ENCODE data around the gene RPS16.
A peak's percentile ranks its signal among the peaks of the same experiment; 100 is the strongest.
"Not testable (repeated sequence)": the region's sequence is repeated elsewhere in the genome, so short reads cannot be mapped to it uniquely, and the experiment has no call there.

The RPS16 gene

DNA sequence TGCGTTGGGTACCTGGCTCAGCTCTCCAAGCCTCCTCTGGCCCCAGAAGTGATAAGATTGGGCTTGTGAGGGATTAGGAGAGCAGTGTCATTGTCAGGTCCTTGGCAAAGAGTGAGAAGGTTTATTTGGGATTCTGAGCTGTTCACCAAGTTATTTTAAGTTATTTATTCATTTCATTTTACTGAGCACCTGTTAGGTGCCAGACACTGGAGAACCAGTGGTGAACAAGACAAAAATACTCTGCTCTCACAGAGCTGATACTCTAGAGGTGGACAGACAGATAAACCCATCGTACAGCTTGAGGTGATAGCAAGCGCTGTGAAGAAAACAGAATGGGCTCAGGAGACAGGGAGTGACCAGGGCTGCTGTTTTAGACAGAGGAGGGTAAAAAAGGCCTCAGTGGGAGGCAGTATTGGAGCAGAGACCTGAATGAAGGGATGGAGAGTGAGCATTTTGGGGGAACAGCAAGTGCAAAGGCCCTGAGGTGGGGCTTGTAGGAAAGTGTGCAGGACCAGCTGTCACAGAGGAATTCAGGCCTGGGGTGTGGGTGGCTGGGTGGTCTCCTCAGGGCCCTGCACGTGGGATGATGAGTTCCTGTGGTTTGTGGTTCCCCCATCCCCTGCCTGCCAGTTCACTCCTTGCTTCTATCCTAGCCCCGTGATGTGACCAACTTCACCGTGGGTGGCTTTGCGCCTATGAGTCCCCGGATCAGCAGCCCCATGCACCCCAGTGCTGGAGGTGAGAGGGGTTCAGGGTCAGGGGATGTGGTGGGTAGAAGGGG lies 36.2 kb upstream of the RPS16 start:
- peaks cover 84% of the 10 kb centered on the region for H3K36me3 ChIP-seq (ENCODE audit: control insufficient read depth, insufficient read depth, low read length)
- H3K4me1 ChIP-seq (ENCODE audit: control insufficient read depth, insufficient read depth, low read length): no peaks in the 10 kb centered on the region
- H3K27me3 ChIP-seq (ENCODE audit: control insufficient read depth, insufficient read depth, low read length): no peaks in the 10 kb centered on the region
- H3K9ac ChIP-seq (ENCODE audit: low read depth, low read length): no peak overlapping the region
- H3K4me3 ChIP-seq (ENCODE audit: low read depth, low read length): no peak overlapping the region
- no peaks in the 10 kb centered on the region for H3K9me3 ChIP-seq (ENCODE audit: control insufficient read depth, insufficient read depth, low read length)

DNA sequence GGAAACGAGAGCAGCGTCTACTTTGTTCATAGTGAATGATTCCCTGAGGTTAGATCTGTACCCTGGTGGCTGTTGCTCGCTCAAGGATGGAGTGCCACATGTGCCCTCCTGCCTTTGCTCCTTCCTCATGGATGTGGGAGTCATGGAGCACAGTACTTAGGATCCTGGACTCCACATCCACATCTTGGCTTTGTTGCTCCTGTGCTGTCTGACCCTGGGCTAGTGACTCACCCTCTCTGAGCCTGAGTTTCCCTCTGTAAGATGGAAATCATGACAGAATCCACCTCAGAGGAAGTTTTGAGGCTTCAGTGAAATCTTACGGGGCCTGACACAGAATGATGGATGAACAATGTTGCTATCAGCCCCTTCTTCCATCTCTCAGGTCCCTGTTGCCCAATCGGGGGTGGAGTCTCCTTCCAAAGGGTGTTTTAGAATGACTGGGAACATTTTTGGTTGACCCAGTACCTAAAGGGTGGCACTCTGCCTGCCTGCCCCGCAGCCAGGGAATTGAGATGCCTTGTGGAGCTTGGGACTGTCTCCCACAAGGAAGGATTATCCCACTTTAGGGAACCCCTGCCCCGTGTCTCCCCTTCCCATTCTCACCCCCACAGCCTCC lies 35.1 kb upstream of the RPS16 start:
- Histone ChIP-seq H3K36me3 (ENCODE audit: control insufficient read depth, insufficient read depth, low read length) (peaks cover 89% of the 10 kb centered on the region), H3K4me3 (ENCODE audit: low read depth, low read length) (no peak overlapping the region), H3K4me1 (ENCODE audit: control insufficient read depth, insufficient read depth, low read length) (no peaks in the 10 kb centered on the region), H3K9me3 (ENCODE audit: control insufficient read depth, insufficient read depth, low read length) (no peaks in the 10 kb centered on the region), H3K9ac (ENCODE audit: low read depth, low read length) (no peak overlapping the region), H3K27me3 (ENCODE audit: control insufficient read depth, insufficient read depth, low read length) (no peaks in the 10 kb centered on the region)

DNA sequence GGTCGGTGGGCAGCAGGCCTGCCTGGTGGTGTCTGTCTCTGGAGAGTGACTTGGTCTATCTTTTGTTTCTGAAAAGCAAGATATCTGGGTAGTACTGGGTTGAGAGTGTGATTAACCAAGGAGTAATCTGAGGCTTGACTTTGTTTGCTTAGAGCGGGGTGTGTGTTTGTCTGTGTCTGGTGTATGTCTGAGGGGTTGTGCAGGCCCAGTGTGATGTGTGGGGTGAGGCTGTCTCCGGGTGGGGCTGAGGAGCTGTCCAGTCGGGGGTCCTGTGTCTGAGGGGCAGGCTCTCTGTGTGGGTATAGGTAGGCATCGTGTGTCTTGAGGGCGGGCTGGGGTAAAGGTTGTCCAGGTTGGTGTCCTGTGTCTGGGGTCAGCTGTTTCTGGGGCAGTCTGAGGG lies 33.8 kb upstream of the RPS16 start:
- Histone ChIP-seq H3K36me3 (ENCODE audit: control insufficient read depth, insufficient read depth, low read length) (peaks cover 84% of the 10 kb centered on the region), H3K4me1 (ENCODE audit: control insufficient read depth, insufficient read depth, low read length) (no peaks in the 10 kb centered on the region), H3K4me3 (ENCODE audit: low read depth, low read length) (no peak overlapping the region), H3K9ac (ENCODE audit: low read depth, low read length) (no peak overlapping the region), H3K9me3 (ENCODE audit: control insufficient read depth, insufficient read depth, low read length) (no peaks in the 10 kb centered on the region), H3K27me3 (ENCODE audit: control insufficient read depth, insufficient read depth, low read length) (no peaks in the 10 kb centered on the region)

DNA sequence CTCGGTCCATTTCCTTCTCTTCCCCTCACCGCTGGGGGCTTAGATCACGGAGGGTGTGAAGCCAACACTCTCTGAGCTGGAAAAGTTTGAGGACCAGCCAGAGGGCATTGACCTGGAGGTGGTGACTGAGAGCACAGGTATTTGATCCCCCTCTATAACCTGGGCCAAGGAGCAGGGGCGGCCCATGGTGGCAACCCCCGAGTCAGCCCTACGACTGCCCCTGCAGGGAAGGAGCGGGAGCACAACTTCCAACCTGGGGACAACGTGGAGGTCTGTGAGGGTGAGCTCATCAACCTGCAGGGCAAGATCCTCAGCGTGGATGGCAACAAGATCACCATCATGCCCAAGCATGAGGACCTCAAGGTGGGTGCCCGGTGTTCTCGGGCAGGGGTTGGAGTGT lies 33.3 kb upstream of the RPS16 start:
- Histone ChIP-seq H3K9ac (ENCODE audit: low read depth, low read length) (no peak overlapping the region), H3K36me3 (ENCODE audit: control insufficient read depth, insufficient read depth, low read length) (peaks cover 80% of the 10 kb centered on the region), H3K4me1 (ENCODE audit: control insufficient read depth, insufficient read depth, low read length) (no peaks in the 10 kb centered on the region), H3K9me3 (ENCODE audit: control insufficient read depth, insufficient read depth, low read length) (no peaks in the 10 kb centered on the region), H3K27me3 (ENCODE audit: control insufficient read depth, insufficient read depth, low read length) (no peaks in the 10 kb centered on the region), H3K4me3 (ENCODE audit: low read depth, low read length) (no peak overlapping the region)

- H3K27me3 ChIP-seq (ENCODE audit: control insufficient read depth, insufficient read depth, low read length): no peaks in the 10 kb centered on the region
- no peak overlapping the region for H3K4me3 ChIP-seq (ENCODE audit: low read depth, low read length)
- H3K36me3 ChIP-seq (ENCODE audit: control insufficient read depth, insufficient read depth, low read length): peaks cover 69% of the 10 kb centered on the region
- no peak overlapping the region for H3K9ac ChIP-seq (ENCODE audit: low read depth, low read length)
- no peaks in the 10 kb centered on the region for H3K4me1 ChIP-seq (ENCODE audit: control insufficient read depth, insufficient read depth, low read length)
- H3K9me3 ChIP-seq (ENCODE audit: control insufficient read depth, insufficient read depth, low read length): no peaks in the 10 kb centered on the region
These were observed 32.2 kb upstream of the RPS16 start for GRCh38 chr19:39467941-39468340.

DNA sequence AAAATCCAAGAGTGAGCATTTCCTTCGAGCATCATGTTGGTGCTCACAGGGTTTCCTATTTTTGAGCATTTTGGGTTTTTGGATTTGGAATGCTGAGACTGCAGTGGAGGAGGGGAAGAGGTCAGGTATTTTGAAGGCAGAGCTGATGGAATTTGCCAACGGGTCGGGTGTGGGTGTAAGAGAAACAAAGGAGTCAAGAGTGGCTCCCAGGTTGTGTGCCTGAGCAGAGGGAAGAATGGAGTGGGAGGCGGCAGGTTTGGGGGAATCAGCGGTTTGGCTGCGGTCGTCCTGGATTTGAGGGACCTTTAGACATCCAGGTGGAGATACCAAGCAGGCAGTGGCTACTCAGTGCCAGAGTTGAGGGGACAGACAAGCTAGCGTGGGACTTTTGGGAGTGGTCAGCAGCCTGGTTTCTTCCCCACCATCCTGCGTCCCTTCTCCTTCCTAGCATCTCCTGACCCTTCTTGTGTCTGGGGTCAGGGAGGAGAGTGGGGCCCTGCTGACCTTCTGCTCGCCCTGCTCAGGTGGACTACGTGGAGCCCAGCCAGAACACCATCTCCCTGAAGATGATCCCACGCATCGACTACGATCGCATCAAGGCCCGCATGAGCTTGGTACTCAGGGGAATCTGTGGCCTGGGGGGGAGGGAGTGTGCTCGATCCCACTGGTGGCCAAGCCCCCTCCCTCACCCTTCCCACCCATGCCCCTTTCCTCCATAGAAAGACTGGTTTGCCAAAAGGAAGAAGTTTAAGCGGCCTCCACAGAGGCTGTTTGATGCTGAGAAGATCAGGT lies 30.4 kb upstream of the RPS16 start:
- Histone ChIP-seq H3K36me3 (ENCODE audit: control insufficient read depth, insufficient read depth, low read length) (peaks cover 53% of the 10 kb centered on the region), H3K9me3 (ENCODE audit: control insufficient read depth, insufficient read depth, low read length) (no peaks in the 10 kb centered on the region), H3K9ac (ENCODE audit: low read depth, low read length) (no peak overlapping the region), H3K4me3 (ENCODE audit: low read depth, low read length) (no peak overlapping the region), H3K4me1 (ENCODE audit: control insufficient read depth, insufficient read depth, low read length) (no peaks in the 10 kb centered on the region), H3K27me3 (ENCODE audit: control insufficient read depth, insufficient read depth, low read length) (no peaks in the 10 kb centered on the region)

- no peaks in the 10 kb centered on the region for H3K4me1 ChIP-seq (ENCODE audit: control insufficient read depth, insufficient read depth, low read length)
- peaks cover 55% of the 10 kb centered on the region for H3K36me3 ChIP-seq (ENCODE audit: control insufficient read depth, insufficient read depth, low read length)
- no peak overlapping the region for H3K4me3 ChIP-seq (ENCODE audit: low read depth, low read length)
- no peak overlapping the region for H3K9ac ChIP-seq (ENCODE audit: low read depth, low read length)
- no peaks in the 10 kb centered on the region for H3K27me3 ChIP-seq (ENCODE audit: control insufficient read depth, insufficient read depth, low read length)
- no peaks in the 10 kb centered on the region for H3K9me3 ChIP-seq (ENCODE audit: control insufficient read depth, insufficient read depth, low read length)
These were observed 27.7 kb upstream of the RPS16 start for GRCh38 chr19:39463403-39463802.

- H3K4me1 ChIP-seq (ENCODE audit: control insufficient read depth, insufficient read depth, low read length); H3K9me3 ChIP-seq (ENCODE audit: control insufficient read depth, insufficient read depth, low read length): not testable (repeated sequence)
These were observed 15.5 kb upstream of the RPS16 start for GRCh38 chr19:39451257-39451656.

GRCh38 chr19:39449116-39449797 lies 13.5 kb upstream of the RPS16 start:
- H3K36me3 ChIP-seq (ENCODE audit: control insufficient read depth, insufficient read depth, low read length): peaks cover 22% of the 10 kb centered on the region
- H3K9ac ChIP-seq (ENCODE audit: low read depth, low read length): no peak overlapping the region
- no peaks in the 10 kb centered on the region for H3K9me3 ChIP-seq (ENCODE audit: control insufficient read depth, insufficient read depth, low read length)
- H3K4me3 ChIP-seq (ENCODE audit: low read depth, low read length): no peak overlapping the region
- no peaks in the 10 kb centered on the region for H3K27me3 ChIP-seq (ENCODE audit: control insufficient read depth, insufficient read depth, low read length)
- H3K4me1 ChIP-seq (ENCODE audit: control insufficient read depth, insufficient read depth, low read length): no peaks in the 10 kb centered on the region

More at GRCh38 chr19:39451257-39451656, 15.5 kb upstream of the RPS16 start:
- H3K27me3 ChIP-seq (ENCODE audit: control insufficient read depth, insufficient read depth, low read length); H3K9ac ChIP-seq (ENCODE audit: low read depth, low read length); H3K4me3 ChIP-seq (ENCODE audit: low read depth, low read length): not testable (repeated sequence)
- H3K36me3 ChIP-seq (ENCODE audit: control insufficient read depth, insufficient read depth, low read length): peaks cover 22% of the 10 kb centered on the region

DNA sequence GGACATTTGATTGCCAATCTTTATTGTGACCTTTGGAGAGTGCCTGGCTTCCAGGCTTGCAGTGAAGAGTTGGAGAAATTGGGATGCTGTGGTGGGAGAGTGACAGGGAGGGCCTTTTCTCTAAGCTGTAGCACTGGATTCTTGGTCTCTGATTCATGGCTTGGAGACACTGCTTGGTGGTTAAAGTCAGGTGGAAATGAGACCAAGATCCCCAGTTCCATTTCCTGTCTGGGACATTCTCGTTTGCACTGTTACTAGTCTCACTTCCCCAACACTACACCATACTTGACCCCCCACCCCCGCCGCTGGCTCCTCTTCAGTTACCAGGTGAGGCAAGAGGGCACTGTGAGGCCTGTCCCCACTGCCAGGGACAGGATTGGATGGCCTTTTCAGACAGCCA lies 12.5 kb upstream of the RPS16 start:
- Histone ChIP-seq H3K9ac (ENCODE audit: low read depth, low read length) (no peak overlapping the region), H3K4me3 (ENCODE audit: low read depth, low read length) (no peak overlapping the region), H3K9me3 (ENCODE audit: control insufficient read depth, insufficient read depth, low read length) (no peaks in the 10 kb centered on the region), H3K27me3 (ENCODE audit: control insufficient read depth, insufficient read depth, low read length) (no peaks in the 10 kb centered on the region), H3K4me1 (ENCODE audit: control insufficient read depth, insufficient read depth, low read length) (no peaks in the 10 kb centered on the region), H3K36me3 (ENCODE audit: control insufficient read depth, insufficient read depth, low read length) (peaks cover 16% of the 10 kb centered on the region)

DNA sequence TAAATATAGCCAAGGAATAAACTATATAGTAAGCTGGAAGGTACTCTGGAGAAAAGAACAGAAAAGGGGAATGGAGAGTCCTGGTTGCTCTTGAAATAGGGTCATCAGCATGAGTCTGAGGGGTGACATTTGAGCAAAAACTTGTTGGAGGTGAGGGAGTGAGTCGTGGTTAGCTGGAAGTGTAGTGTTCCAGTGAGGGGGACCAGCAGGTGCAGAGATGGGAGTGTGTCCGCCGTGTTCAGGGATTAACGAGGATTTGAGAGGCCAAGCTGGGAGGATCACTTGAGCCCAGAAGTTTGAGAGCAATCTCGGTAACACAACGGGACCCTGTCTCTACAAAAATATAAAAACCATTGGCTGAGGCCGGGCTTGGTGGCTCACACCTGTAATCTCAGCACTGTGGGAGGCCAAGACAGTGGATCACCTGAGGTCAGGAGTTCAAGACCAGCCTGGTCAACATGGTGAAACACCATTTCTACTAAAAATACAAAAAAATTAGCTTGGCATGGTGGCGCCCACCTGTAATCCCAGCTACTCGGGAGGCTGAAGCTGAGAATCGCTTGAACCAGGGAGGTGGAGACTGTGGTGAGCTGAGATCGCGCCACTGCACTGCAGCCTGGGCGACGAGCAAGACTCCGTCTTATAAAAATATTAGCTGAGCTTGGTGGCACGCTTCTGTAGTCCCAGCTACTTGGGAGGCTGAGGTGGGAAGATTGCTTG lies 10.8 kb upstream of the RPS16 start:
- H3K4me1 ChIP-seq (ENCODE audit: control insufficient read depth, insufficient read depth, low read length): no peaks in the 10 kb centered on the region
- H3K4me3 ChIP-seq (ENCODE audit: low read depth, low read length): peak overlapping the region; percentile 88
- no peaks in the 10 kb centered on the region for H3K9me3 ChIP-seq (ENCODE audit: control insufficient read depth, insufficient read depth, low read length)
- no peaks in the 10 kb centered on the region for H3K27me3 ChIP-seq (ENCODE audit: control insufficient read depth, insufficient read depth, low read length)
- peak overlapping the region; percentile 98 for H3K9ac ChIP-seq (ENCODE audit: low read depth, low read length)
- peaks cover 8% of the 10 kb centered on the region for H3K36me3 ChIP-seq (ENCODE audit: control insufficient read depth, insufficient read depth, low read length)
